ENCODE data around the gene AACS.
A peak's percentile ranks its signal among the peaks of the same experiment; 100 is the strongest.
"Not testable (repeated sequence)": the region's sequence is repeated elsewhere in the genome, so short reads cannot be mapped to it uniquely, and the experiment has no call there.

Gene AACS

DNA sequence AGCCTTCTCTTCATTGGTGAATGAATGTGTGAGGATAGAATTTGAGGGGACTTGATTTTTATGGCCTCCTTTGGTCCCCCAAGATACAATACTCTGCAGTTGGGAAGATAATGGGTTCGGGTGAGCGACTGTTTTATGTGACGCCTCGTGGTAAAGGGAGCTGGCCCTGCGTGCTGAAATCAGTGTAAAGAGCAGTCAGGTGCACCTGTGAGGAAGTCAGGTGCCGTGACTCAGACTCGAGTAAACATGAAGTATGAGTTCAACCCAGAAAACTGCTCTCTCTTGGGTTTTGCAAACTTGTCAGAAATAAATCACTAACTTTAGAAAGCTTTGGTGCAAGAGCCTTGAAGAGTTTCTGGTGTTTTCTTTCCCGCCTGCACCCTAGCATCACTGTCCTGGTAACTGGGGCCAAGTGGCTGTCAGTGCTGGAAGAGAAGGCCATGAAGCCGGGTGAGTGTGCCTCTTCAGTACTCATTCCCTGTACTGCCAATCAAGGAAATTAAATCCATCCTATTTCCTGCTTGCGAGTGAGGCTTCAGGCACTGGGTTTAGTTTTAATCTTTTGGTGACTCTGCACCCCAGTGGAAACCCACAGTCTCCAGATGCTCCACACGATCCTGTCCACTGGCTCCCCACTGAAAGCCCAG lies 59.2 kb downstream of the AACS start:
- DNase-seq (ENCODE audit: low read depth), result no peak

DNA sequence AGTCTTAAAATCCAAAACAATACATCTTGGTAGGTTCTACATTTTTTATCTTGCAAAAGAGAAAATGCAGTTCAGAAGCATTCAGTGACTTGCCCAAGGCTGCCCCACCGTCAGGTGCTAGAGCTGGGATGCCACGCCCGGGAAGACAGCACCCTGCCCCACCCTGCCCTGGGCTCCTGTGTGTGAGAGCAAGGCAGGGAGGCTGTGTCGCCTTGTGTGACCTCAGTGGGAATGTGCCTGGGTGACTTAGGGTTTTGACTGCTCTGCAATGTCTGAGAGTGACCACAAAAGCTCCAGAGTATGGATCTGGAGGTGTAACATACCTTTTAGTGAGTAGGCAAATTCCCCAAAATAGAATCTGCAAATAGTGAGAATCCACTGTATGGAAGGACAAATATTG lies 60.0 kb downstream of the AACS start:
- no peak for DNase-seq (ENCODE audit: low read depth)

GRCh38 chr12:125128439-125129178 lies 63.4 kb downstream of the AACS start:
- DNase-seq (ENCODE audit: low read depth), result no peak

- DNase-seq (ENCODE audit: low read depth), result no peak
Measured at GRCh38 chr12:125129179-125129571, 63.9 kb downstream of the AACS start.

DNA sequence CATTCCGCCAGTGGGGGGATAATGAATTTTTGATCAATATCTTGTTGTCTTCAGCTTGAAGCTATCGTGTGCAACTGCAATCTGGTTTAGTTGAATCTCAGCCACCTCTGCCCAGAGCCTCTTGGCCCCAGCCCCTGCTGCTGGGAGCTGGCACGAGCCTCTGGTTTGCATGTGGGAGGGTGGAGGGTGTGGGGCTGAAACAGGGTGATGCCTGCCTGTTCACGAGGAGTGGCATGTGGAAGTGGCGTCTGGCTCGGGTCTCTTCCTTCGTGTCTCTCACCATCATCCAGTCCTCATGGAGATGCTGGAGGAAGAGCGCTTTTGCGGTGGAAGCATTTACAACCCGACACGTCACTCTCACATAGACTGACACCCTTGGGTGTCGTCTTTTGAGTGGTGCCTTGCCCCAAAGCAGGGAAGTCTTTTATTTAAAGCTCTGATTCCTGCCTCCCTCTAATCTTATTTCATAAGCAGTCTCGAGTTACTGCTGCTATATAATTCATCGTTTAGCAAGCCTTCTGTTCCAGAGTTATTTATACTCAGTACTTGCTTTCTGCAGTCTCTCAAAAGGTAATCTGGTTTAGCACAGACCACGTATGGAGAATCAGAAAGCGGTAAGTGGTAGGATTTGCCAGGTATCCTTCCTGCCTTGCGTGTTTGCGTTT lies 64.5 kb downstream of the AACS start:
- DNase-seq (ENCODE audit: low read depth), result no peak

GRCh38 chr12:125131958-125132357 lies 66.7 kb downstream of the AACS start:
- no peak for DNase-seq (ENCODE audit: low read depth)

- DNase-seq (ENCODE audit: low read depth), result peak; percentile 18
Measured at GRCh38 chr12:125132698-125133400, 67.6 kb downstream of the AACS start.

DNA sequence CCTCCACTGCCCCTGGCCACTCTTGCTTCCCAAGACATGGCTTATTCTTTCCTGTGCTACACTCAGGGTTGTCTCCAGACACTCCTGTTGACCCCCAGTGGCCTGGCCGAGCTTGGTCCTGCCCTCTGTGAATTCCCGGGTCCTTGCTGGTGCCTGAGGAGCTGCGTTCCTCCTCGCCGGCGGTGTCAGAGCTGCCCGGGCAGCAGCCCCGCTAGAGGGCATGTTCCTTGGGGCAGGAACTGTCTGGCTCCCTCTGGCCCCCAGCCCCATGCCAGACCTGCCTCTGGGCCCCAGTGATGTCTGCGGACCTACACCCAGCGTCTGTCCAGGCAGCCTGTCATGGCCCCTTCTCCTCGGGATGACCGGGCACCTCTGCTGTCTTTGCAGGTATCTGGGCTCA lies 68.4 kb downstream of the AACS start:
- DNase-seq (ENCODE audit: low read depth), result no peak

GRCh38 chr12:125134576-125134975 lies 69.3 kb downstream of the AACS start:
- no peak for DNase-seq (ENCODE audit: low read depth)

GRCh38 chr12:125135906-125136305 lies 70.7 kb downstream of the AACS start:
- no peak for DNase-seq (ENCODE audit: low read depth)

- no peak for DNase-seq (ENCODE audit: low read depth)
Measured at GRCh38 chr12:125136702-125137101, 71.5 kb downstream of the AACS start.

- DNase-seq (ENCODE audit: low read depth), result no peak
Measured at GRCh38 chr12:125137766-125138344, 72.6 kb downstream of the AACS start.

GRCh38 chr12:125140279-125141209 lies 75.3 kb downstream of the AACS start:
- DNase-seq (ENCODE audit: low read depth), result peak; percentile 77

- not testable (repeated sequence) for DNase-seq (ENCODE audit: low read depth)
Measured at GRCh38 chr12:125141210-125141573, 76.0 kb downstream of the AACS start.

DNA sequence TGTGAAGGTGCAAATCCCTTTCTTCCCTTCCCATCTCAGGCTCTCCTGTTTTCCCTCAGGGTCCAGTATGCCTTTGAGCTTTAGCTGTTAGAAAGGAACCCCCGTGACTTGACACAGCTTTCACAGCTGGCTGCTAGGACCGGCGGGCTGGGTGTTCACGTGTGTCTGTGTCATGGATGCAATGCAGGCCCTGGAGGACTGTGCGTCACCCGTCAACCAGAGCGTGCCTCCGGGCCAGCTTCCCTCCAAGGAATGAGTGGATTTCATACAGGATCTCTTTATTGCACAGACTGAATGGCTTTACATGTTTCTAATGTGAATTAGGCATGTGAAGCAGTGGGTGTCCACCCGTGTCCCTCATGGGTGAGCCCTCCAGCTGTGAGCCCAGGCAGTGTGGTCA lies 77.4 kb downstream of the AACS start:
- peak; percentile 73 for DNase-seq (ENCODE audit: low read depth)

DNA sequence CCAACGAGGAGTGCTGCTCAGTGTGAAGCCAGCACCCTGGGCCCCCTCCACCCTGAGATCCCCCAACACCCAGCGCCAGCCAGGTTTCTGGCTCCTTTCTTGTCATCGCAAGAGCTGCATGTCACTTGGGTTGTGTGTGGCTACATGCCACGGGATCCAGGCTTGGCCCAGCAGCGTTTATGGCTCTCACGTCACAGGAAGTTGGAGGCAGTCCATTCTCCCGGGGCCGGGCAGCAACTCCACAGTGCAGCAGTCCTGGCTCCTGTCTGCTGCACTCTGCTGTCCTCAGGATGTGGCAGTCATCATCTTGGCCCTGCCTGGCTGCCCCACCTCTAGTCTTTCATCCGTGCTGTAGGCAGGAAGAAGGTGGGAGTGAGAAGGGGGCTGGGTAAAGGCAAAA lies 78.3 kb downstream of the AACS start:
- DNase-seq (ENCODE audit: low read depth), result peak; percentile 70

GRCh38 chr12:125145196-125145595 lies 80.0 kb downstream of the AACS start:
- peak; percentile 28 for DNase-seq (ENCODE audit: low read depth)

- no peak for DNase-seq (ENCODE audit: low read depth)
Measured at GRCh38 chr12:125148316-125148715, 83.1 kb downstream of the AACS start.

- DNase-seq (ENCODE audit: low read depth), result no peak
Measured at GRCh38 chr12:125149160-125150108, 84.2 kb downstream of the AACS start.

DNA sequence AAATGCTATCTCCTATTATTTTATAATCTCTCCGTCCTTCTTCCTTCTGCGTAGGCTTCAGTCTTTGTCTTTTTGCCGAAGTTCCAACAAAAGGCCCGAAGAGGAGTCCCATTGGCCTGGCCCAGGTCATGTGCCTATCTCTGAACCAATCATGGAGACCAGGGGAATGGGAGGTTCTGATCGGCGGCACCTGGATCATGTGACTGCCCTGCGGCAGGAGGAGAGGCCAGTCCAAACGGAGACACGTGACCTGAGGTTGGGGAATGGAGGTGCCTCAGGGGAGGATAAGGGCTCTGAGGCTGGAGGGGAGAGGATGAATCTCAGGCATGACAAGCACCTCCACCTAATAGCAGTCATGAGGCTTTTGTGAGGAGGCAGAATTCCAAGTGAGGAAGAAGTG lies 86.0 kb downstream of the AACS start:
- DNase-seq (ENCODE audit: low read depth), result no peak
